Astrocyte (in vitro differentiated cells and primary cell): ENCODE measurements around the gene LRCH2. TPM values are rescaled to one million over a fixed set of nuclear protein-coding genes. Genes with fewer than 3 reads are reported as not detected.
A peak's percentile ranks its signal among the peaks of the same experiment; 100 is the strongest.

Experiments
- DNase-seq: peaks from one replicate; pipeline ENCODE4 v3.0.0-alpha.2; 2010; ENCODE audit warnings: low read depth
- FAIRE-seq: peaks from 2 replicates; lab custom pipeline; 2011; peaks lifted over from hg19 to GRCh38; lab: Jason Lieb, UNC
- H2AFZ ChIP-seq: 2 replicates; pipeline ENCODE4 v1.6.0; 2012; ENCODE audit warnings: low read depth, low read length, inconsistent platforms
- H3K27ac ChIP-seq: 2 replicates; pipeline ENCODE4 v1.5.1; 2011; ENCODE audit warnings: low read depth, low read length, inconsistent platforms
- H3K27me3 ChIP-seq: 2 replicates; pipeline ENCODE4 v1.6.0; 2011; ENCODE audit warnings: low read length, inconsistent platforms; ENCODE audit not compliant: insufficient read depth
- H3K36me3 ChIP-seq: 2 replicates; pipeline ENCODE4 v1.5.1; 2011; ENCODE audit warnings: low read length, inconsistent platforms; ENCODE audit not compliant: insufficient read depth
- H3K4me1 ChIP-seq: 2 replicates; pipeline ENCODE4 v1.5.1; 2011; ENCODE audit warnings: low read length, inconsistent platforms; ENCODE audit not compliant: insufficient read depth
- H3K4me2 ChIP-seq: 2 replicates; pipeline ENCODE4 v1.6.0; 2012; ENCODE audit warnings: low read length, inconsistent platforms
- H3K4me3 ChIP-seq: 2 replicates; pipeline ENCODE4 v1.5.1; 2011; ENCODE audit warnings: low read depth, mild to moderate bottlenecking, low read length, inconsistent platforms; ENCODE audit not compliant: insufficient read depth
- H3K79me2 ChIP-seq: 2 replicates; pipeline ENCODE4 v1.6.0; 2012; ENCODE audit warnings: mild to moderate bottlenecking, low read length, inconsistent platforms; ENCODE audit not compliant: insufficient read depth
- H3K9ac ChIP-seq: 2 replicates; pipeline ENCODE4 v1.6.0; 2012; ENCODE audit warnings: mild to moderate bottlenecking, low read length, inconsistent platforms
- H3K9me3 ChIP-seq: 2 replicates; pipeline ENCODE4 v1.5.1; 2012; ENCODE audit warnings: low read depth, mild to moderate bottlenecking, low read length, inconsistent platforms; ENCODE audit not compliant: insufficient read depth
- H4K20me1 ChIP-seq: 2 replicates; pipeline ENCODE4 v1.6.0; 2012; ENCODE audit warnings: low read length, inconsistent platforms; ENCODE audit not compliant: insufficient read depth
- H3K27ac Mint-ChIP-seq: one replicate; pipeline ENCODE4 v1.8.0; 2021; ENCODE audit warnings: mild to moderate bottlenecking, mixed read lengths; ENCODE audit not compliant: unreplicated experiment
- H3K27me3 Mint-ChIP-seq: one replicate; pipeline ENCODE4 v1.8.0; 2021; ENCODE audit warnings: low read depth, mixed read lengths; ENCODE audit not compliant: unreplicated experiment
- H3K36me3 Mint-ChIP-seq: one replicate; pipeline ENCODE4 v1.8.0; 2021; ENCODE audit warnings: low read depth, mixed read lengths; ENCODE audit not compliant: unreplicated experiment
- H3K4me1 Mint-ChIP-seq: one replicate; pipeline ENCODE4 v1.8.0; 2021; ENCODE audit warnings: low read depth, mixed read lengths; ENCODE audit not compliant: unreplicated experiment
- H3K4me3 Mint-ChIP-seq: one replicate; pipeline ENCODE4 v1.8.0; 2021; ENCODE audit warnings: mild to moderate bottlenecking, moderate library complexity, mixed read lengths; ENCODE audit not compliant: unreplicated experiment
- H3K9me3 Mint-ChIP-seq: one replicate; pipeline ENCODE4 v1.8.0; 2021; ENCODE audit warnings: mild to moderate bottlenecking, mixed read lengths; ENCODE audit not compliant: unreplicated experiment
- CTCF ChIP-seq: IDR thresholded peaks from 2 replicates; pipeline ENCODE4 v1.5.1; 2011; ENCODE audit warnings: low read depth, mild to moderate bottlenecking, inconsistent platforms, low read length, moderate library complexity; ENCODE audit not compliant: insufficient read depth
- EZH2 ChIP-seq: IDR thresholded peaks from 2 replicates; pipeline ENCODE4 v1.6.1; 2012; ENCODE audit warnings: mild to moderate bottlenecking, low read length, inconsistent platforms; ENCODE audit not compliant: insufficient read depth
- total RNA-seq: library from RNA; stranded (reverse); gene quantifications from 2 replicates; pipeline ENCODE4 v1.2.1, GENCODE V29; 2021

The LRCH2 gene
- total RNA-seq, 1 donor from 2014 or later, result 5.8 TPM

- H3K4me3 Mint-ChIP-seq, result no peak overlapping the region
- no peaks in the 10 kb centered on the region for H3K4me1 Mint-ChIP-seq
- no peaks in the 10 kb centered on the region for H3K36me3 Mint-ChIP-seq
- Histone ChIP-seq H3K9ac (no peak overlapping the region), H3K9me3 (no peaks in the 10 kb centered on the region), H3K27ac (no peak overlapping the region), H3K79me2 (no peaks in the 10 kb centered on the region), H3K4me3 (no peak overlapping the region), H3K4me2 (no peak overlapping the region), H4K20me1 (no peaks in the 10 kb centered on the region), H3K27me3 (no peaks in the 10 kb centered on the region), H3K36me3 (no peaks in the 10 kb centered on the region), H3K4me1 (no peaks in the 10 kb centered on the region), H2AFZ (no peak overlapping the region)
- DNase-seq (no peak), FAIRE-seq (peak; percentile 78)
- H3K9me3 Mint-ChIP-seq, result no peaks in the 10 kb centered on the region
- H3K27ac Mint-ChIP-seq, result no peak overlapping the region
- TF ChIP-seq CTCF, result no peak
- no peak for TF ChIP-seq EZH2
- no peaks in the 10 kb centered on the region for H3K27me3 Mint-ChIP-seq
Observed at GRCh38 chrX:115067812-115068211, 166.1 kb downstream of the LRCH2 start.

GRCh38 chrX:115065304-115065703 is 168.6 kb downstream of the LRCH2 start:
- H3K4me3 Mint-ChIP-seq, result no peak overlapping the region
- no peaks in the 10 kb centered on the region for H4K20me1 ChIP-seq
- H3K9me3 Mint-ChIP-seq, result no peaks in the 10 kb centered on the region
- no peak overlapping the region for H2AFZ ChIP-seq
- no peaks in the 10 kb centered on the region for H3K27me3 Mint-ChIP-seq
- H3K4me1 Mint-ChIP-seq, result no peaks in the 10 kb centered on the region
- H3K27me3 ChIP-seq, result no peaks in the 10 kb centered on the region
- FAIRE-seq (no peak), DNase-seq (no peak)
- H3K27ac Mint-ChIP-seq, result no peak overlapping the region
- no peaks in the 10 kb centered on the region for H3K9me3 ChIP-seq
- TF ChIP-seq CTCF, result no peak
- no peak for TF ChIP-seq EZH2
- no peak overlapping the region for H3K4me2 ChIP-seq
- H3K4me1 ChIP-seq, result no peaks in the 10 kb centered on the region
- no peak overlapping the region for H3K27ac ChIP-seq
- no peaks in the 10 kb centered on the region for H3K79me2 ChIP-seq
- no peak overlapping the region for H3K9ac ChIP-seq
- H3K36me3 ChIP-seq, result no peaks in the 10 kb centered on the region
- no peak overlapping the region for H3K4me3 ChIP-seq
- H3K36me3 Mint-ChIP-seq, result no peaks in the 10 kb centered on the region

Other genes with a start within 250 kb of the LRCH2 start
- gene IL13RA2, start 216.5 kb downstream of the LRCH2 start, total RNA-seq, result not detected in 2 replicates
- not detected in 2 replicates for gene RBMXL3, start 44.7 kb downstream of the LRCH2 start, total RNA-seq
- gene LUZP4, start 55.6 kb upstream of the LRCH2 start, total RNA-seq, result not detected in 2 replicates